ENCODE results near the gene FSTL5. TPM values are rescaled to one million over a fixed set of nuclear protein-coding genes. Genes with fewer than 3 reads are reported as not detected.

FSTL5 gene
- total and polyA plus RNA-seq, 2 of the 8 experiments (the other 6 are each of a cell fraction or from before 2014, with no cell fraction given) = 0.09 to 0.32 TPM

GRCh38 chr4:161457906-161458305 lies 705.9 kb downstream of the FSTL5 start:
- Histone ChIP-seq H2BK12ac (ENCODE audit: low read depth, low read length) (no peak overlapping the region), H4K5ac (ENCODE audit: insufficient read length, low read depth, low read length) (no peak overlapping the region), H3K56ac (replicated peaks; ENCODE audit: insufficient read length, low read depth, low read length) (no peak overlapping the region), H2AFZ (ENCODE audit: low read length) (peak overlapping the region; percentile 65; the same call in 1 of the 2 replicates), H3K14ac (ENCODE audit: insufficient read length) (no peak overlapping the region), H2BK5ac (ENCODE audit: low read depth, low read length) (no peak overlapping the region), H2BK20ac (ENCODE audit: low read length) (no peak overlapping the region), H2AK5ac (ENCODE audit: low read depth, low read length) (no peak overlapping the region), H3K23ac (ENCODE audit: insufficient read length) (no peak overlapping the region), H3K4me3 (ENCODE audit: extremely low read depth in 1 of 4, insufficient read depth in 2 of 4, low read depth in 3 of 4, low read length in 4 of 4) (no peak overlapping the region), H3K18ac (ENCODE audit: extremely low read depth, low read length) (no peak overlapping the region), H3K4ac (replicated peaks; ENCODE audit: insufficient read length, low read depth, low read length) (no peak overlapping the region), H2BK120ac (replicated peaks; ENCODE audit: low read depth, low read length) (no peak overlapping the region), H2BK15ac (ENCODE audit: low read length) (no peak overlapping the region), H3K9ac (replicated peaks in 1 of 4; ENCODE audit: extremely low read depth in 1 of 4, low read depth in 3 of 4, low read length in 3 of 4) (no peak overlapping the region), H3K79me1 (ENCODE audit: low read depth, low read length) (no peaks in the 10 kb centered on the region), H3K4me1 (replicated peaks in 1 of 4; ENCODE audit: control insufficient read depth in 3 of 4, insufficient read depth in 4 of 4, low read length in 3 of 4) (no peaks in the 10 kb centered on the region; a peak in 1 of 7 replicates), H3K9me3 (ENCODE audit: insufficient read depth in 2 of 2, low read depth in 1 of 2, low read length in 1 of 2) (no peaks in the 10 kb centered on the region), H3K27me3 (replicated peaks in 1 of 4; ENCODE audit: control insufficient read depth in 3 of 4, extremely low read depth in 1 of 4, insufficient read depth in 3 of 4, low read length in 3 of 4) (no peaks in the 10 kb centered on the region), H3K27ac (ENCODE audit: low read depth, low read length) (no peak overlapping the region), H3K79me2 (ENCODE audit: control insufficient read depth in 1 of 2, insufficient read depth in 2 of 2, low read length in 2 of 2) (no peaks in the 10 kb centered on the region), H3K4me2 (ENCODE audit: insufficient read depth in 1 of 2, low read depth in 2 of 2, low read length in 2 of 2) (no peak overlapping the region), H4K91ac (replicated peaks; ENCODE audit: insufficient read length, low read length) (no peak overlapping the region), H3K36me3 (ENCODE audit: control insufficient read depth in 2 of 4, insufficient read depth in 4 of 4, low read length in 3 of 4) (no peaks in the 10 kb centered on the region), H4K8ac (ENCODE audit: extremely low read depth, insufficient read depth, low read length) (no peak overlapping the region), H4K20me1 (replicated peaks in 1 of 2; ENCODE audit: control insufficient read depth in 1 of 2, insufficient read depth in 2 of 2, low read length in 2 of 2) (no peaks in the 10 kb centered on the region), H3K23me2 (ENCODE audit: low read depth, low read length) (no peaks in the 10 kb centered on the region)
- WGBS, 2 experiments (ENCODE audit: extremely low coverage in 1 of 2, insufficient coverage in 1 of 2, insufficient read length in 1 of 2, insufficient replicate concordance in 2 of 2, low coverage in 1 of 2, low lambda C conversion rate in 2 of 2, missing lambda C conversion rate in 1 of 2) = 88% methylated on average over 3 of the region's 3 CpGs; no CpG with 5 or more reads in 1 of the 2 experiments
- TF ChIP-seq CHD1 (IDR thresholded peaks at IDR 0.05; ENCODE audit: low read depth, low read length) (no peak), SRF (IDR thresholded peaks at IDR 0.05; ENCODE audit: low read depth, low read length) (no peak), GABPA (IDR thresholded peaks at IDR 0.05; ENCODE audit: borderline replicate concordance, insufficient read depth, low read length) (no peak), SIN3A (conservative IDR thresholded peaks at IDR 0.05 in 1 of 2, IDR thresholded peaks at IDR 0.05 in 1 of 2; ENCODE audit: low read depth in 1 of 2, low read length in 2 of 2) (no peak), TEAD4 (IDR thresholded peaks at IDR 0.05; ENCODE audit: low read depth, low read length) (no peak), RFX5 (IDR thresholded peaks at IDR 0.05; ENCODE audit: borderline replicate concordance, low read depth, low read length) (no peak), PHF8 (conservative IDR thresholded peaks at IDR 0.05; ENCODE audit: low read depth, low read length) (no peak), SP2 (IDR thresholded peaks at IDR 0.05; ENCODE audit: low read length) (no peak), TBP (IDR thresholded peaks at IDR 0.05; ENCODE audit: low read depth, low read length) (no peak), KDM5A (IDR thresholded peaks at IDR 0.05; ENCODE audit: low read length) (no peak), FOSL1 (IDR thresholded peaks at IDR 0.05; ENCODE audit: insufficient read depth, low read depth, low read length) (no peak), CHD2 (IDR thresholded peaks at IDR 0.05; ENCODE audit: low read length) (no peak), HDAC6 (IDR thresholded peaks at IDR 0.05; ENCODE audit: low read depth, low read length) (no peak), CBX8 (IDR thresholded peaks at IDR 0.05; ENCODE audit: borderline replicate concordance, low read depth, low read length) (no peak), ZNF274 (IDR thresholded peaks at IDR 0.05; ENCODE audit: borderline replicate concordance, extremely low read depth, low read length) (no peak)
- FAIRE-seq (no peak), DNase-seq (ENCODE audit: low read depth in 1 of 2, low spot score in 2 of 2) (no peak)
- POLR2A ChIA-PET (ENCODE audit: partially characterized antibody) = no interaction called here
- CTCF ChIA-PET (ENCODE audit: partially characterized antibody) = no interaction called here

Measured in H1 (cell line).